GM18511 (cell line): ENCODE results near the gene SYNJ2.
"Not testable (repeated sequence)": the region's sequence is repeated elsewhere in the genome, so short reads cannot be mapped to it uniquely, and the experiment has no call there.

Source experiments
- ATAC-seq: cut with Tn5 transposase; IDR thresholded peaks from one replicate; pipeline ENCODE4 v1.9.1; 2021; ENCODE audit warnings: mild to moderate bottlenecking, moderate library complexity; ENCODE audit not compliant: unreplicated experiment

Gene SYNJ2

DNA sequence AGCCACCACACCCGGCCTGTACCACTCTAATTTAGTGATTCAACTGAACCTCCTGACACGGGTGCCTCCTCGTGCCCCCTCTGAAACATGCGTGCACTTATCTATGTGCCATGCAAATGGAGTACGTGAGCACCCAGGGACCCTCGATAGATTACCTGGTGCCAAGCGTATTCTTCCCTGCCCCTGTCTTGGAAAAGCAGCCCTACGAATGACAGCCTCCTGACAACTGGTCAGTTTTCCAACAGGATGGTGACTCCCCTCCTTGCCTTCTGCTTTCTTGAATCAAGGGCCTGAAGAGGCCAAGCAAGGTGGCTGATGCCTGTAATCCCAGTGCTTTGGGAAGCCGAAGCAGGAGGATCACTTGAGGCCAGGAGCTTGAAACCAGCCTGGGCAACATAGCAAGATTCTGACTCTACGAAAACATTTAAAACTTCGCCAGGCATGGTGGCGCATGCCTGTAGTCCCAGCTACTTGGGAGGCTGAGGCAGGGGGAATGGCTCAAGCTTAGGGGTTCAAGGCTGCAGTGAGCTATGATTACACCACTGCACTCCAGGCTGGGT lies 25.4 kb upstream of the SYNJ2 start:
- no peak for ATAC-seq

DNA sequence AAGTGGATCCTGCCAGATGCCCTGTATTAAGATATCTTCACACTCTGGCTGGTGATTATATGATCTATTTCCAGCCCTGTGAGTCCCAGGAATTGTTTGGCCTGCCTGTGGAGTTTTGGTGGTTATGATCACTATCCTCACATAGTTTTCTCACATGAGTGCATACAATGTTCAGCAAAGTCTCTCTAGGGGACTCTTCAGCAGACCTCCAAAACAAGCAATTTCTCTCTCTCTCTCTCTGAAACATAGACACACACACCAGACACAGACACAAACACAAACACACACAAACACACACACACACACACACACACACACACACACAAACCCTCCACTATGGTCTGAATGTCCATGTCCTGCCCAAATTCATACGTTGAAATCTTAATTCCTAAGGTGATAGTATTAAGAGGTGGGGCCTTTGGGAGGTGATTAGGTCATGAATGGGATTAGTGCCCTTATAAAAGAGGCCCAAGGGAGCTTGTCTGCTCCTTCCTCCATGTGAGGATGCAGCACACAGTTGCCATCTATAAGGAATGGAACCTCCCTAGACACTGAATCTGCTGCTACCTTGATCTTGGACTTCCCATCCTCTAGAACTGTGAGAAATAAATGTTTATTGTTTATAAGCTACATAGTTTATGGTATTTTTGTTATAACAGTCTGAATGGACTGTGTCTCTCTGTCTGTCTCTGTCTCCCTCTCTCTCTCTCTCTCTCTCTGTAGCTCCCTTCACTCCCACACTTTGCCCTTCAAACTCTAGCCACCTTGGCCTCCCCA lies 22.0 kb upstream of the SYNJ2 start:
- no peak for ATAC-seq

DNA sequence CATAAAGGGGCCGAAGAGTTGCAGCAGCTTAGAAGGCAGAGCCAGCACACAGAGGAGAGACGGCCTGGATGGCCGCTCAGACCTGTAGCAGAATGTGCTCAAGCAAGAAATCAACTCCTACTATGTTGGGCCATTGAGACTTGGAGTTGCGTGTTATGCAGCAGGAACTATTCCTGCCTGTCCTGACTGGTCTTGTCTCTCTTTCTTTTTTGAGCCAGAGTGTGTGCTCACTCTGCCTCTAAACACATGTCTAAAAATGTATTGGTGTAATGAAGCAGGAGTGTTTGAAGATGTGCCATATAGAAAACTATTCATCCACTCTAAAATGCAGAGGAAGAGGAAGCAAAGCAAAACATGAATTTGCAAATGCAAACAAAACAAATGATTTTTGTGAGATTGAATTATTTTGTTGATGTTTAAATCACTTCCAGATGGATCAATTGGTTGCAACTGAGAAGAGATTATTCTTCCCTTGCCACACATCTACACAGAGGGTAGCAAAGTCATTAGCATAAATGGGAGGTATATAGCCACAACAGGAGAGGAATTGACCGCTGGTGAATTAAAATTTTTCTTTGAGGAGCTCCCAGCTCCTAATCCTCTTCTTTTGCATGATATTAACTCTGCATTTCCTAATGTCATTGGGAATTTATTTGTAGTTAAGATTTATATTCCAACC lies 20.4 kb upstream of the SYNJ2 start:
- ATAC-seq = no peak

DNA sequence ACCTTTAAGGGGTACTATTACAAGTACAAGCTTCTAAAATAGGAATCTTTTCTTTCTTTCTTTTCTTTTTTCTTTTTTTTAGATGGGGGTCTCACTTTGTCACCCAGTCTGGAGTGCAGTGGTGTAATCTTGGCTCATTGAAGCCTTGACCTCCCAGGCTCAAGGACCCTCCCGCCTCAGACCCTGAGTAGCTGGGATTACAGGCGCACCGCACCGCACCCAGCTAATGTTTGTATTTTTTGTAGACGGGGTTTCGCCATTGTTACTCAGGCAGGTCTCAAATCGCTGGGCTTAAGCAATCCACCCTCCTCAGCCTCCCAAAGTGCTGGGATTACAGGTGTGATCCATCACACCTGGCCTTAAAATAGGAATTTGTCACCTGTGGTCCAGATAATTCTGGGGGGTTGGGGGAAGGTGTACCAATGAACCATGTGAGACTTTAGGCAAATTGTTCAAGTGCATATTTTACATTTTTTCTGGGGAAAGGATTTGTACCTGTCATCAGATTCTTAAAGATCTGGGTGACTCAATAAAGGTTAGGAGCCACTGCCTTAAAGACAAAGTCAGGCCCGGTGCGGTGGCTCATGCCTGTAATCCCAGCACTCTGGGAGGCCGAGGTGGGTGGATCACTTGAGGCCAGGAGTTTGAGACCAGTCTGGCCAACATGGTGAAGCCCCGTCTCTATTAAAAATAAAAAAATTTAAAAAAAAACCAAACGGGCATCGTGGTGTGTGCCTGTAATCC lies 19.7 kb upstream of the SYNJ2 start:
- no peak for ATAC-seq

DNA sequence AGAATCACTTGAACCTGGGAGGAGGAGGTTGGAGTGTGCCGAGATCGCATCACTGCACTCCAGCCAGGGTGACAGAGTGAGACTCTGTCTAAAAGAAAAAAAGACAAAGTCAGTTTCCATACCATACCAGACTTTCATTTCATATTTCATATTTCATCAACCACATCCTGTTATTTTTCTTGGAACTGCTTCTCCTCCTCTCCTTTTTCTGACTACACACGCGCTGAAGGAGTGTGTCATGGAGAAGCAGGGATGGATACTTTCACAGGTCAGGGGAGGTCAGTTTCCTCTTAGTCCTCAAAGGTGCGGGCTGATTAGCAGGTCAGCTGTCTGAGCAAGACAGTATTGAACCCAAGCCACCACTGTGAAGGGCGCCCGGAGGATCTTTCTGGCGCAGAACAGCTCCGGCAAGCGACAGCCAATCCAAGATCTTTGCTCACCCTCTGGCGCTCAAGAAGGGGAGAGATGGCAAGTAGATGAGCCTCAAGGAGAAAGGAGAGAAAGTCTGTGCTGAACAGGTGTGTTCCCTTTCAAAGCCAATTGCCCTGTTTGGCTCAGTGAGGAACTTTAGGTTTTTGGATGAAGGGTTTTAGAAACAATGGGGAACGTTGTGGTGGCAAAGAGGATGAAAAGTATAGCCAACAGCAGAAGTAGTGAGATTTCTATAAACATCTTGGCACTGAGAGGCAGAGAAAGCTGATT lies 18.9 kb upstream of the SYNJ2 start:
- no peak for ATAC-seq

DNA sequence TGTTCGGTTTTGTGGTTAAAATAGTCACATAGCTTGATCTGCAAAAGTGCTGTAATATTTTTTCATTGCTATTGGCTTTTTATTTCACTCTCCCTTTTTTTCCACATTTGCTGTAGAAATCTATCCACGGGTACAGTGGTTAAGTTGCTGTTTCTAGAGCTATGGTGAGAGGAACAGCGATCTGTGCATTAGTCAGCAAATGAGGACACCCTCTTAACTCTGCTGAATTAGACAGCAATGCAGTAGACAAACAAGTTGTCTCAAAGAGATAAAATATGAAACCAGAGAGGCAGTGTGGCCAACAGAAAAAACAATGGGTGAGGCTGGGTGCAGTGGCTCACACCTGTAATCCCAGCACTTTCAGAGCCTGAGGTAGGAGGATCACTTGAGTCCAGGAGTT lies 17.6 kb upstream of the SYNJ2 start:
- no peak for ATAC-seq

DNA sequence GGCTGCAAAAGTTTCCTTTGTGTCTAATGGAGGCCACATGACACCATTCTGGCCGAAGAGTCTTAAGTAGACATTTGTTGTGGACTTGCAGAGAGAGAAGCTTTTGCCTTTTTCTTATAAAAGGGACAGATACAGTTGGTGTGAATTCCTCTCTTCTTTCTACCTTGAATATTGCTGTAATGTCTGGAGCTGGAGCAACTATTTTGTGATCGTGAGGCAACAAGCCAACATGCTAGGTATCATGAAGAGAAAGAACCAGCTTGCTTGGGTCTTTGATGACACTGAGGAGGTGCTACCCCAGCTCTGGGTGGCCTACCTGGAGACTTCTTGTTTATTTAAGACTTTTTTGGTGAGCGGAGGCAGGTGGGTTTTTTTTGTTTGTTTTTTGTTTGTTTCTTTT lies 16.3 kb upstream of the SYNJ2 start:
- no peak for ATAC-seq

DNA sequence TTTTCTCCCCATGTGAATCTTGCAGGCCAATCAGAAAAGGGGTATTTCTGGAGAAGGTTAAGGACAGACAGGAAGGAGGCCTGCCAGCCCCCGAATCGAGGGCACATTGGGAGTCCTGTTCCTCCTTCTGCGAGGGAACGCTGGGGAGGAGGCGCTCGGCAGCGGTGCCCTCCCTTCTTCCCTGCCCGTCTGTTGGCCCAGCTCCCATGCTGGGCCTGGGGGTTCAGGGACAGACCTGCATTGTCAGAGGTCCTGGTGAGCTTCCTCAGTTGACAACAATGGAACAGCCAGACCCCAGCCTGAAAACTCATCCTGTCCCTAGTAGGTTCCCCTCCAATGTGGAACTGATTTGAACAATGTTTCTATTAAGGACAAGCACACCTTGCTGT lies 15.1 kb upstream of the SYNJ2 start:
- ATAC-seq = no peak

DNA sequence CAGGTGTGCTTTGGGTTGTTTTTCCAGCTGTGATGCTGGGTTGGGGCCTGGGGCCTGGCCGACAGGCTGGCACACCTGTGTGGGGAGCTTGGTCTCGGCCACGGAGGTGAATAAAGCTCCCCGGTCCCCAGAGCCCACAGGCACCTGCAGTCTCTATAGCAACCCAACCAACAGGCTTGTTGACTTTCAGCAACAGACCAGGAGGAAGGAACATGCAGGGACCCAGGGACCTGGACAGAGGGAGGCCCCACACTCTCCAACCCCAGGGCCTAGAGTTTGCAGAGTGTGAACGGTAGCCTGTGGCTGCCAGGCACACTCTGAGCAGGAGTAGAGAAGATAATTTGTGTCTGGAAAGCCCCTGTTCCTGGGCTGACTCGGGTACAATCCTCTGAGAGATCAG lies 14.6 kb upstream of the SYNJ2 start:
- no peak for ATAC-seq

DNA sequence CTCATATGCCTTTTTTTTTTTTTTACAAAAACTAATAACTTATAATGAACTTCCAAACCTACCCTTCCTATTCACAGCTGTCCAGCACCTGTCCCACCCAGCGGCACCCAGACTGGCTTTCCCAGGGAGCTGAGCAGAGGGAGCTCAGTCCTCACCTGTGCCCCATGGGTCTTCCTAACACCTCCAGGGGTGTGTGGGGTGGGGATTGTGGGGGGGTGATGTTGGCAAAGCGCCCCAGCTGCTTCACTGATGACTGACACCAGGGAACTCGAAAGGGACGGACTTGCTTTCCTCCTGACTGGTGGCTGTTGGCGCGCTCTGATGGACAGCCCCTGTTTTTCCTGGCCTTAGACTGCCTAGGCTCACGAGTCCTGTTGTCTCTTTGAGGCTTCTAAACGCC lies 14.2 kb upstream of the SYNJ2 start:
- no peak for ATAC-seq

DNA sequence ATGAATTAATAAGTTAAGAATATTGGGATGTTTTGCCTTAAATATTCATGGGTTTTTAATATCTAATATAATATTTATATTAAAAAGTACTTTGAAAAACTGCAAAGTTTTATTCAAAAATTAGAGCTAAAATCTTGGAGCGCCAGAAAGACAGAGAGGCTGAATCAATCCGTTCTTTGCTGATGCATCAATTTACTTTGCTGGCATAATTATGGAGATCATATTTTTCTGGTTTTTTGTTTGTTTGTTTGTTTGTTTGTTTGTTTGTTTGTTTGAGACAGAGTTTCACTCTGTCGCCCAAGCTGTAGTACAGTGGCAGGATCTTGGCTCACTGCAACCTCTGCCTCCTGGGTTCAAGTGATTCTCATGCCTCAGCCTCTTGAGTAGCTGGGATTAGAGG lies 9.5 kb upstream of the SYNJ2 start:
- ATAC-seq = not testable (repeated sequence)

DNA sequence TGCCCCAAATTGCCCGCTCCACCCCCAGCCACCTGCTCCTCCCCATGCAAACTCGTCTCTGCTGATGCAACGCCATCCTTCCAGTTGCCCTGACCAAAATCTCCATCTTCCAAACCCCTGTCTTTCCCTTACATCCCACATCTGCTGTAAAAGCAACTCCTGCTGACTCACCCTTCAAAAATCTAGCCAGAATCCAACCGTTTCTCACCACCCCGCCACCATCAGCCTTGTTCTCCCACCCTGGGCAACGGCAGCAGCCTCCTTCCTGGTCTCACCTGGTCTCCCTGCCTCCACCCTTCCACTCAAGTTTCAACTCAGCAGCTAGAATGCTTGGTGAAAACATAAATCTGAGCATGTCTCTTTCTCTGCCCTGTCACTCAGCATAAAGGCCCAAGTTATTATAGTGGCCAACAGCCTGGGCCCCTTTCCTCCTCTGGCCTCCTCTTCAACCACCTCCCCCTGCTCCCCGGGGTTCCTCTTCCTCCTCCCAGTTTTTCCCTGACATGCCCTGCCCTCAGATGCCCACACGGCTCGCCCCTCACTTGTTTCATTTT lies 7.2 kb upstream of the SYNJ2 start:
- no peak for ATAC-seq

DNA sequence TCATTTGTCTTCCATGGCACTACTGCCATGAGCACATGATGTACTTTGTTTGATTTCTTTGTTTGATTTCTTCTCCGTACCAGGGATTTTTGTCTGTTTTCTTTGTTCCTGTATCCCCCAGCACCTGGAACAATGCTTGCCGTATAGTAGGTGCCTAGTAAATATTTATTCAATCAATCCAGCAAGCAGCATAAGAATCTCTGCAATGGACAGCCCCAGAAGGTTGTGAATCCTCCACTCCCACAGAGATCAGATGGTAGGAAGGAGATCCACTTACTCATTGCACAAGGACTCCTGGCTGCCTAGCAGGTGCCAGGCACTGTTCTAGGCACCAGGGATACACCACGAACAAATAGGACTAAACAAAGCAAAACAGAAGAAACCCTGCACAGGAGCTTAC lies 6.7 kb upstream of the SYNJ2 start:
- ATAC-seq = no peak

DNA sequence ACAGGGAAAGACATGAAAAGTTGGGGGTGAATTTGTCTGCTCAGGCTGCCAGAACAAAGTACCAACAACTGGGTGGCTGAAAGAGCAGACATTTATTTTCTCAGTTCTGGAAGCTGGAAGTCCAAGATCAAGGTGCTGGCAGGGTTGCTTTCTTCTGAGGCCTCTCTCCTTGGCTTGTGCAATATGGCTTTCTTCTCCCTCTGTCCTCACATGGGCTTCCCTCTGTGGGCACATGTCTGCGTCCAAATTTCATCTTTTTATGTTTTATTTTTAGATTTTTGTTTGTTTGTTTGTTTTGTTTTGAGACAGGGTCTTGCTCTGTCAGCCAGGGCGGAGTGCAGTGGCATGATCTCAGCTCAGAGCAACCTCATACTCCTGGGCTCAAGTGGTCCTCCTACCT lies 6.2 kb upstream of the SYNJ2 start:
- ATAC-seq = no peak

DNA sequence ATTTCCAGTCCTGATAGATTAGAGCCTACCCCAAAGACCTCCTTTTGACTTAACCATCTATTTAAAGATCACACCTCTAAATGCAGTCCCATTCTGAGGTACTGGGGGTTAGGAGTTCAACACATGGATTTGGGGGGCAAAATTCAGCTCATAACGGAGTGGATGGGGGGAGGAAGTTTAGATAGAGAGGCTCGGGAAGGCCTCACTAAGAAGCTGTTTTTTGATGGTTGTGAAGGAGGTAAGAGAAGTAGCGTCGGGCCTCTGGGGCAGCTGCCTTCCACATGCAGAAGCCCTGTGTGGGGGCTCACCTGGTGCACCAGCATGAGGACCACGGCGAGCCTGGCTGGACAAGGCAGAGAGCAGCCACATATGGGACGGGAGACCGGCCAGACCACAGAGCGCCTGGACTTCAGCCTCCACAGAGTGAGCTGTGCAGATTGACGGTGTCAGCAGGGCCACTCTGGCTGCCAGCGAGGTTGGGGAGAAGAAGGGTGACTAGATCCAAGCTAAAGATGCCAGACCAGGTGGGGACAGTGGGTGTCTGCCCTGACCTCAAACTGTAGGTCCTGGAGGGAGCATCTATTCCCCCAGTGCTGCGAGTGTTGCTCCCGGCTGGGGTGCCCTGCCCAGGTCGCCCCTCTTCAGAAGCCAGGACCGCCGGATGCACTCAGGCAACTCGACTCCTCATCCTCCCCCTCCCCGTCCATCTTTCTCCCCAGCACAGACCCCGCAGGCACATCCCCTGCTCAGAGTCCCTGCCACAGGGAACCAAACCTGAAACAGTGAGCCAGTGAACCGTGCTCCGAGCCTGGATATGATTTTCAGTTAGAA lies 5.1 kb upstream of the SYNJ2 start:
- no peak for ATAC-seq

DNA sequence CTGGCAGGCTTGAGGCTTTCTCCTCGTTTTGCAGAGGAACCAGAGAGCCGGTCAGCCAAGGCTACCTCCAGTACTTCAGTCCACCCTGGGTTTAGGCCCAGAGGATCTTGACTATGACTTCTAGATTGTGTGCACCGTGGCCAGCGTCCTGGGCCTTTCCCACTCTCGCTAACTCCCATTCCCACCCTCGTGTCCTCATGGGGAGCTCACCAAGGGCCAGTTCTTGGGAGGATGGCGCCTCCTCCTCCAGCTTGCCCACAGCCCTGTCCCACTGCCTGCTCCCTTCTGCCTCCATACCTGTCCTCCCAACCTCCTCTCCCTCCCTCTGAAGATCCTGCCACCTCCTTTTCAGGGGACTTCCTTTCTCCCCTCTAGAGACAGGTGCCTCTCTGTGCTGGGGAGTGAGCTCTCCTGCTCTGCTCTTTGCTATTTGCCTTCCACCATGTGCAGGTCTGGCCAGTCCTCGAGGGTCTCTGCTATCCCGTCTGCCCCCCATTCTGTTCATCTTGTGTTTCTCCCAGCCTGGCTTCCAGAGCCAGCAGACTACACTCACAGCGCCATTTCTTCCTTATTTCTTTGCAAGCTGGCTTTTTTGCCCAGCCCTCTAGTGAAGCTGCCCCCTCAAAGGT lies 4.4 kb upstream of the SYNJ2 start:
- no peak for ATAC-seq

DNA sequence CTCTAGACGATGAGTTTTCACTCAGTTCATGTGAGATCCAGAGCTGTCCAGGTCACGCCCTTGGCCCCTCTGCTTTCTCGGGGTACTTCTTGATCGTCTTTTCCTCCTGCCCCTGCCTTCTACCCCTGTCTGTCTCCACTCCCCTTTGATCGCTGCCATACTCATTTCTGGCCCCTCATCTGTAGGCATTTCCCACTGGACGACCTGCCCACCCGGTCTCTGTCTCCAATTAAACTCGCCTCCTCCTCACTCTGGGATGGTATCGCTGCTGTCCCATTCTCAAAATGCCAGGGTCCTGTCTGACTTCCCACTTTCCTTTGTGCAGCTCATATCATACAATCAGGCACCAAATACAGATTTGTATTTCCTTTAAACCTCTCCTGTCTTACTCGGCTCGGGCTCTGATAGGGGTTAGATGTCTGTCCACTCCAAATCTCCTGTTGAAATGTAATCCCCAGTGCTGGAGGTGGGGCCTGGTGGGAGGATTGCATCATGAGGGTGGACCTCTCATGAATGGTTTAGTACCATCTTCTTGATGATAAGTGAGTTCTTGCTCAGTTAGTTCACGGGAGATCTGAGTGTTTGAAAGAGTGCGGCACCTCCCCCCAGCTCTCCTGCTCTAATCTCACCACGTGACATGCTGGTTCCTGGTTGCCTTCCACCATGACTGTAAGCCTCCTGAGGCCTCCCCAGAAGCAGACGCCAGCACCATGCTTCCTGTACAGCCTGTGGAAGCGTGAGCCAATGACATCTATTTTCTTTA lies 3.5 kb upstream of the SYNJ2 start:
- ATAC-seq = no peak

DNA sequence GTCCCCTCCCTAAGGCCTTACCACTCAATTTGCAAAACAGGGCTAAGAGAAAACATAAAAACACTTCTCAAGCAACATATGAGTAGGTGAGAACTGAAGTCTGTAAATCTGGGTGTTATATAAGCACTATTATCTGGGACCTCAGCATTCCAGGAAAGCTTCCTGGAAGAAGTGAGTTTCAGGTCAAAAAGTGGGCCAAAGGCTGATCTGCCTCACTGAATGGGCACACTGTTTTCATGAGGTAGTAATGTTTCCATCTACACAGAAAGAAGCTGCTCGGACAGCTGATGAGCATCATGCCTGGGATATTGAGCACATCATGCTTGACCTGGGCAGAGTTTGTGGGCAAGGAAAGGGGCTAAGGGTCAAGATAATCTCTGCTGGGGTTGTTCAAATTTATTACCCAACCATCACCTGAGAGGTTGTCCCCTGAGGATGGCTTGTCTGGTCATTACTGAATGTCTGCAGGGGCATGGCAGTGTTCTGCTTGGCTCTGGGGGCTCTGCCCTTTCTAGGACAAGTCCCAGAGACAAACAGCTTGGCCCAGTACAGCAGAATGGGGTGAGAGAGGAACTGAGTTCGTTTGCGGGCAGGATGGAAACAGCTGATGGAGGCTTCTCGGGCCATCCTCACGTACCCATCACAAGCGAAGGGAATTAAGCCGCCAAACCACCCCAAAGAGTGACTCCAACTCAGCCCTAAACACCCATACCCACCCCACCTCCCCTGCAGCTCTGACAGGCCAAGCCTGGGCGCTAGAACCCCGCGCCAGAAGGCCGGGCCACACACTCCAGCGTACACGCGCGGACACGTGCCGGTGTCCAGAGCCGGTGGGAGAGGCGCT lies 1.2 kb upstream of the SYNJ2 start:
- no peak for ATAC-seq
